ENCODE measurements around the gene VPS45. TPM values are rescaled to one million over a fixed set of nuclear protein-coding genes. Genes with fewer than 3 reads are reported as not detected.

Gene VPS45
- total RNA-seq, 1 experiment from 2014 or later, result 28.2 TPM

GRCh38 chr1:150018165-150018564 lies 49.4 kb upstream of the VPS45 start (continued):
- TF ChIP-seq ESRRA (CRISPR knock-in tag; IDR thresholded peaks at IDR 0.05; ENCODE audit: borderline replicate concordance) (no peak), HMGXB4 (CRISPR knock-in tag; IDR thresholded peaks at IDR 0.05) (no peak)

GRCh38 chr1:150020711-150021110 lies 46.9 kb upstream of the VPS45 start:
- Mint-ChIP-seq H3K9me3 (no peaks in the 10 kb centered on the region), H3K27ac (no peak overlapping the region), H3K36me3 (no peaks in the 10 kb centered on the region), H3K27me3 (ENCODE audit: low read depth) (no peaks in the 10 kb centered on the region; the same call in 1 of the 2 replicates), H3K4me1 (peaks cover 22% of the 10 kb centered on the region), H3K4me3 (no peak overlapping the region)
- CTCF ChIA-PET, result interaction anchor here (2.0 kb wide), 1 partner anchor 166 kb away, joined by 7 read pairs; no protein-coding TSS in a partner anchor
- POLR2A ChIA-PET, result no interaction called here
- ATAC-seq (no peak), DNase-seq (ENCODE audit: low spot score) (no peak)
- TF ChIP-seq ATF2 (CRISPR knock-in tag; IDR thresholded peaks at IDR 0.05; ENCODE audit: borderline replicate concordance, low read depth) (no peak), MAX (CRISPR knock-in tag; IDR thresholded peaks at IDR 0.05) (no peak), ZNF232 (CRISPR knock-in tag; IDR thresholded peaks at IDR 0.05) (no peak), STAT6 (CRISPR knock-in tag; conservative IDR thresholded peaks at IDR 0.05; ENCODE audit: low read depth) (no peak), JUN (CRISPR knock-in tag; IDR thresholded peaks at IDR 0.05) (no peak), CBFB (CRISPR knock-in tag; IDR thresholded peaks at IDR 0.05; ENCODE audit: low read depth) (no peak), USF2 (CRISPR knock-in tag; IDR thresholded peaks at IDR 0.05) (no peak), PREB (CRISPR knock-in tag; IDR thresholded peaks at IDR 0.05; ENCODE audit: borderline replicate concordance) (no peak), CREM (CRISPR knock-in tag; IDR thresholded peaks at IDR 0.05) (no peak), HMGA2 (CRISPR knock-in tag; IDR thresholded peaks at IDR 0.05) (no peak), MYBL2 (CRISPR knock-in tag; IDR thresholded peaks at IDR 0.05) (no peak), ZNF425 (CRISPR knock-in tag; conservative IDR thresholded peaks at IDR 0.05) (no peak)

All from WTC11 (cell line).